Stomach (tissue), 4 donors: Measurements from ENCODE around the gene TAS2R41.

Experiments used
- EP300 ChIP-seq: sonication (generic); formaldehyde crosslinking; IDR thresholded peaks from one replicate; pipeline ENCODE4 v1.6.1; 2017; ENCODE audit warnings: antibody characterized with exemption
- POLR2A ChIP-seq, 4 donors: fragments of 450-650 bp; IDR thresholded peaks; one replicate each; pipeline ENCODE4 v1.6.1; 2016; ENCODE audit warnings: antibody characterized with exemption in 4 of 4, control low read depth in 2 of 4, mild to moderate bottlenecking in 1 of 4, moderate library complexity in 1 of 4
- POLR2AphosphoS5 ChIP-seq, 3 donors: sonication (generic); formaldehyde crosslinking; IDR thresholded peaks; one replicate each; pipeline ENCODE4 v1.6.1; 2016; ENCODE audit warnings: antibody characterized with exemption in 3 of 3
- TF ChIP-seq, protein P1 (sequence below), 7 experiments: fragments of 450-650 bp in 4 of 7; fragments of 200-600 bp in 3 of 7; sonication (generic) in 3 of 7; IDR thresholded peaks; one replicate each; pipeline ENCODE4 v1.5.1; 2016 to 2019; ENCODE audit warnings: antibody characterized with exemption in 7 of 7, control low read depth in 2 of 7, mild to moderate bottlenecking in 1 of 7

DNA sequence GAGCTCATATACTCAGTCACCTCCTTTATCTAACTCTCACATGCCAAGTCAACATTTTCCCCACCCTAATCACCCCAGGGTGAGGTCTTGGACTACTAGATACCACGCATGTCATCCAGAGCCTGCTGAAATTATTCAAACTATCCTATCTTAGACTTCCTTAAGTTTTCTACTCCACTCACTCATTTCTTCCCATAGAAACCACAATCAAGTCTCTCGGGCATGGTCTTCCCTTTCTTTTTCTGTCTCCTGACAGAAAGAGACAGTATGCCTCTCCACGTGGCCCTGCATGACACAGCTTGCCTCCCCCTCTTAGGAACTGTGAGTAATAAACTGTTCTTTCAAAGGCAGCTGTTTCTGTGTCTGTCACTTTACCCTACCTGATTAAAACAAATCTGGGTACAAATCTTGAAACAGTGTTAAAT is 29.4 kb downstream of the TAS2R41 start:
- TF ChIP-seq POLR2A (IDR thresholded peaks at IDR 0.05) (no peak), EP300 (no peak), POLR2AphosphoS5 (IDR thresholded peaks at IDR 0.05) (no peak)
- TF ChIP-seq, protein P1, sequence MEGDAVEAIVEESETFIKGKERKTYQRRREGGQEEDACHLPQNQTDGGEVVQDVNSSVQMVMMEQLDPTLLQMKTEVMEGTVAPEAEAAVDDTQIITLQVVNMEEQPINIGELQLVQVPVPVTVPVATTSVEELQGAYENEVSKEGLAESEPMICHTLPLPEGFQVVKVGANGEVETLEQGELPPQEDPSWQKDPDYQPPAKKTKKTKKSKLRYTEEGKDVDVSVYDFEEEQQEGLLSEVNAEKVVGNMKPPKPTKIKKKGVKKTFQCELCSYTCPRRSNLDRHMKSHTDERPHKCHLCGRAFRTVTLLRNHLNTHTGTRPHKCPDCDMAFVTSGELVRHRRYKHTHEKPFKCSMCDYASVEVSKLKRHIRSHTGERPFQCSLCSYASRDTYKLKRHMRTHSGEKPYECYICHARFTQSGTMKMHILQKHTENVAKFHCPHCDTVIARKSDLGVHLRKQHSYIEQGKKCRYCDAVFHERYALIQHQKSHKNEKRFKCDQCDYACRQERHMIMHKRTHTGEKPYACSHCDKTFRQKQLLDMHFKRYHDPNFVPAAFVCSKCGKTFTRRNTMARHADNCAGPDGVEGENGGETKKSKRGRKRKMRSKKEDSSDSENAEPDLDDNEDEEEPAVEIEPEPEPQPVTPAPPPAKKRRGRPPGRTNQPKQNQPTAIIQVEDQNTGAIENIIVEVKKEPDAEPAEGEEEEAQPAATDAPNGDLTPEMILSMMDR (IDR thresholded peaks at IDR 0.05) = no peak
